ENCODE measurements around the gene LRRC55.

LRRC55 gene

GRCh38 chr11:57237204-57237681 is 55.5 kb downstream of the LRRC55 start, which contains the start of gene APLNR:
Gene APLNR (minus strand): TSS chr11:57237250. CDS start chr11:57237004, 246 bp downstream.
- no peak for DNase-seq (ENCODE audit: low read depth in 2 of 2)

- no peak for DNase-seq (ENCODE audit: low read depth in 2 of 2)
Observed at GRCh38 chr11:57239348-57239747, 57.6 kb downstream of the LRRC55 start.

DNA sequence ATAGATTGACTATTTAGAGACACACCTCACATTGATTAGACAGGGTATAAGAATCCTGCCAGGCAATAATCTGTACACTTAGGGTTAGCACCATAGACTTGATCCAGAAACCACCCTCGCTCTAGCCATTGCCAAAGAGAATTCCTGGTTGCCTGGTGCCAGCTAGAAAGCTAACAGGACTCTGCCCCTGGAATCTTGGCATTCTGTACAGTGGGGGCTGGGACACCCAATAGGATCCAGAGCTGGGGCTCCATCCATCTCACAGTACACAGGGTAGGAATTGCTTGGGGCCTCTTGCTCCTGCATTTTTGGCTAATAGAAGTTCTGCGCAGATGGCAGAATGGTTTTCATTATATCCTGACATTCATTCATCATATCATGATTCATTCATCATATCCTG is 58.3 kb downstream of the LRRC55 start:
- no peak for DNase-seq (ENCODE audit: low read depth in 2 of 2)

GRCh38 chr11:57240757-57241156 is 59.0 kb downstream of the LRRC55 start:
- no peak for DNase-seq (ENCODE audit: low read depth in 2 of 2)

Data from stimulated activated CD8-positive, alpha-beta memory T cell treated with anti-CD3 and anti-CD28 coated beads, Interleukin-15, amount 100 ng/mL, for 4 hours (primary cell).